ENCODE data around the gene MORN4.

- TF ChIP-seq POLR2A (IDR thresholded peaks at IDR 0.05; ENCODE audit: extremely low read depth, insufficient read length) (no peak), CTCF (IDR thresholded peaks at IDR 0.05; ENCODE audit: low read depth, low read length) (no peak), MAX (IDR thresholded peaks at IDR 0.05; ENCODE audit: low read depth, low read length) (no peak)
Measured at GRCh38 chr10:97664282-97664850, 31.1 kb upstream of the MORN4 start.
